Thyroid gland (tissue), 4 donors: ENCODE data around the gene OR4F16. TPM values are rescaled to one million over a fixed set of nuclear protein-coding genes. Genes with fewer than 3 reads are reported as not detected.
"Not testable (repeated sequence)": the region's sequence is repeated elsewhere in the genome, so short reads cannot be mapped to it uniquely, and the experiment has no call there.

Source experiments
- DNase-seq, 2 donors: peaks; one replicate each; pipeline ENCODE4 v3.0.0-alpha.2; 2019
- H3K27ac ChIP-seq, 3 donors: fragments of 200-600 bp; sonication (generic); 1 replicate in 2 of 3; 2 replicates in 1 of 3; pipeline ENCODE4 v1.5.1; 2016 to 2019; ENCODE audit warnings: mild to moderate bottlenecking in 1 of 3, moderate library complexity in 1 of 3
- H3K27me3 ChIP-seq: fragments of 200-600 bp; sonication (generic); one replicate; pipeline ENCODE4 v1.5.1; 2019
- H3K36me3 ChIP-seq, 2 donors: fragments of 200-600 bp; sonication (generic); one replicate each; pipeline ENCODE4 v1.5.1; 2016 to 2019
- H3K4me1 ChIP-seq, 2 donors: fragments of 200-600 bp; sonication (generic); one replicate each; pipeline ENCODE4 v1.5.1; 2017 to 2019
- H3K4me3 ChIP-seq, 3 donors: fragments of 200-600 bp; sonication (generic); replicated peaks in 1 of 3; 1 replicate in 2 of 3; 2 replicates in 1 of 3; pipeline ENCODE4 v1.5.1; 2016; ENCODE audit warnings: mild to moderate bottlenecking in 1 of 3
- H3K9me3 ChIP-seq: fragments of 200-600 bp; sonication (generic); one replicate; pipeline ENCODE4 v1.5.1; 2017
- WGBS, 2 donors: methylation state at CpG; one replicate each; pipeline ENCODE4 v1.1.5; 2017; 5-methylcytosine and 5-hydroxymethylcytosine counted together
- intact Hi-C: fragments of 100-400 bp; cut with DNase I; formaldehyde crosslinking; loops from one replicate; pipeline ENCODE4 v1.15.1; 2023
- total RNA-seq, 4 donors: library from RNA; depleted of rRNA; stranded (reverse); fragments of >200 nt; gene quantifications; one replicate each; pipeline ENCODE4 v1.2.3, GENCODE V29; 2016

The OR4F16 gene
- total RNA-seq: under 1 TPM in 1 of 4 donors, not detected in 3; 0.45 TPM

GRCh38 chr1:686554-686953 lies at the start of gene OR4F16:
Gene OR4F16 (minus strand): TSS chr1:686654. CDS start chr1:686654, 0 bp downstream.
- H3K4me3 ChIP-seq, DNase-seq, H3K27me3 ChIP-seq, H3K4me1 ChIP-seq, intact Hi-C loops, H3K36me3 ChIP-seq, H3K9me3 ChIP-seq, H3K27ac ChIP-seq: not testable (repeated sequence)

GRCh38 chr1:733649-734048 lies 47.2 kb upstream of the OR4F16 start:
- 75% methylated on average over 1 of the region's 3 CpGs; no CpG with 5 or more reads in 1 of the 2 donors for WGBS, 2 donors
- H3K4me1 ChIP-seq, H3K9me3 ChIP-seq, H3K27me3 ChIP-seq, H3K27ac ChIP-seq, intact Hi-C loops, DNase-seq, H3K36me3 ChIP-seq, H3K4me3 ChIP-seq: not testable (repeated sequence)

- H3K4me1 ChIP-seq, DNase-seq, H3K36me3 ChIP-seq, H3K4me3 ChIP-seq, H3K27ac ChIP-seq, H3K27me3 ChIP-seq, intact Hi-C loops, H3K9me3 ChIP-seq: not testable (repeated sequence)
- WGBS, 2 donors: no CpG with 5 or more reads among the region's 20 CpGs
Observed at GRCh38 chr1:727040-727439, 40.6 kb upstream of the OR4F16 start.

Other genes starting within 250 kb of the OR4F16 start
- gene OR4F29, start 235.0 kb downstream of the OR4F16 start, total RNA-seq: under 1 TPM in 1 of 4 donors, not detected in 3; 0.45 TPM
- 10 to 100 TPM in 1 of 4 donors, 1 to 10 TPM in 3; 4.1 to 11.2 (median 6.3) TPM for gene SAMD11, start 237.3 kb upstream of the OR4F16 start, total RNA-seq